Keratinocyte (primary cell): ENCODE results near the gene MEAF6.

Source experiments
- CTCF ChIP-seq, 3 experiments: IDR thresholded peaks in 1 of 3; conservative IDR thresholded peaks in 1 of 3; optimal IDR thresholded peaks in 1 of 3; 2 replicates in 2 of 3; 3 replicates in 1 of 3; pipeline versions ENCODE3 to v1.5.1; 2011; ENCODE audit warnings: low read length in 3 of 3, mild to moderate bottlenecking in 3 of 3, moderate library complexity in 2 of 3, control low read depth in 1 of 3, inconsistent platforms in 1 of 3; ENCODE audit not compliant: insufficient read depth in 2 of 3; ENCODE audit errors: extremely low read depth in 1 of 3
- EZH2 ChIP-seq: IDR thresholded peaks from one replicate; pipeline ENCODE4 v1.6.1; 2012; ENCODE audit warnings: inconsistent platforms, mild to moderate bottlenecking, low read length, moderate library complexity

GRCh38 chr1:37471345-37472231 is 43.0 kb downstream of the MEAF6 start:
- TF ChIP-seq CTCF (optimal IDR thresholded peaks at IDR 0.05 in 1 of 3, IDR thresholded peaks at IDR 0.05 in 1 of 3, conservative IDR thresholded peaks at IDR 0.05 in 1 of 3; ENCODE audit: extremely low read depth in 1 of 3, insufficient read depth in 2 of 3, low read length in 3 of 3) (no peak), EZH2 (no peak)
